ENCODE data around the gene MASP2. TPM values are rescaled to one million over a fixed set of nuclear protein-coding genes. Genes with fewer than 3 reads are reported as not detected.

Gene MASP2
- total RNA-seq (2022; extraction: Qiagen RNA extraction; ENCODE audit: low read depth) = 0.09 to 0.27 TPM (median 0.18 TPM) in 4 of 5 replicates, not detected in the other

GRCh38 chr1:11046625-11047365 lies at the start of gene MASP2:
Gene MASP2 (minus strand): TSS chr1:11047239. CDS start chr1:11047207, 32 bp downstream.

DNA sequence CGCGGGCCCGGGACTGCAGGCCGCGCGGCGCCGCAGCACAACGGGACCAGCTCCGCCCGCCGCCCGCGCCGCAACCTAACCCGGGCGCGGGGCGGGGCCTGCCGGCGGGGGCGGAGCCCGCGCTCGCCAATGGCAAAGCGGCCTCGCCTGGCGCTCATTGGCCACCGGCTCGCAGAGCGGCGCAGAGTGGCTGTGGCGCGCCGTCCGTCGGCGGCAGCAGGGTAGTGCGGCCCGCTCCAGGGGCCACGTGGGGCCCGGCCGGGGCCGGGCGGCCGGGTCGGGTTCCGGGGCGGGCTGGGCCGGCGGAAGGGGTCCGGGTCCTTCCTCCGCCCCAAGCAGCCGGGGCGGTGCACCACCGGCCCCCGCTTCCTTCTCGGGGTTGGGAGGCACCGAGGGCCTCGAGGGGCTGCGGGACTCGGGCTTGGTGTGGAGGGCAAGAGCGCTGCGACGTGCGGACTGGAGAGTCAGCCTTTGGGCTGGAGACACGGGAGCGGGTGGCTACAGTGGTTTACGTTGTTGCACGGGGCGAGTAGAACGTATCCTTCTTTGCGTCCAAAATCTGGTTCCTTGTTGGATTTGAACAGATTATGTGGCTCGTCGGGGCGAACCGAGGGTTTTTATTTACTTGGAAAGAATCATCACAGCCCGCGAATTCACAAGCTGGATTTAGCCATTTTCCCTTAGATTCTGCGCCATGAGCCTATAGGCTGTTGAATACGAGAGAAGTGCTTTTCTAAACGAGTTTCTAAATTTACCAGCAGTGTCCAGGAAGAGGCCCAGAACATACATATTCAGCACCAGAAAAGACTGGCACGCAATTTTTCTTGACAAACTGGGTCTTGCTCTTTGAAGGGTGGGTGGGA lies 13.2 kb upstream of the MASP2 start, which contains the start of gene SRM:
TSS of gene SRM (minus strand) at position 51 of the 863 bp plus-strand sequence. CDS start 75 bp downstream, outside the sequence.

GRCh38 chr1:11012260-11013159 lies 34.5 kb downstream of the MASP2 start, which contains the start of gene TARDBP:
Gene TARDBP (plus strand): TSS chr1:11012654. CDS start chr1:11013728, 1,074 bp downstream.

Other genes starting within 250 kb of the MASP2 start
- gene TARDBP, start 34.6 kb downstream of the MASP2 start, total RNA-seq (2022; extraction: Qiagen RNA extraction; ENCODE audit: low read depth) = 180 to 243 TPM (median 204 TPM) in 5 replicates
- gene SRM, start 12.8 kb upstream of the MASP2 start, total RNA-seq (2022; extraction: Qiagen RNA extraction; ENCODE audit: low read depth) = 139 to 226 TPM (median 216 TPM) in 5 replicates
- 35.4 to 39.8 TPM (median 37.9 TPM) in 5 replicates for gene EXOSC10, start 52.6 kb upstream of the MASP2 start, total RNA-seq (2022; extraction: Qiagen RNA extraction; ENCODE audit: low read depth)
- gene ANGPTL7, start 142.1 kb upstream of the MASP2 start, total RNA-seq (2022; extraction: Qiagen RNA extraction; ENCODE audit: low read depth) = not detected in 5 replicates
- gene MTOR, start 215.3 kb upstream of the MASP2 start, total RNA-seq (2022; extraction: Qiagen RNA extraction; ENCODE audit: low read depth) = 14.5 to 17.0 TPM (median 15.3 TPM) in 5 replicates
- 14.6 to 17.4 TPM (median 16.8 TPM) in 5 replicates for gene UBIAD1, start 226.0 kb upstream of the MASP2 start, total RNA-seq (2022; extraction: Qiagen RNA extraction; ENCODE audit: low read depth)